GM23248 (cell line): ENCODE measurements around the gene PKNOX2.

Experiments used
- EZH2 ChIP-seq: fragments of 200-600 bp; sonication (generic); IDR thresholded peaks from 2 replicates; pipeline ENCODE4 v1.6.1; 2018; ENCODE audit warnings: antibody characterized with exemption, mild to moderate bottlenecking; ENCODE audit not compliant: insufficient read depth, poor library complexity, severe bottlenecking
- EZH2phosphoT487 ChIP-seq: fragments of 200-600 bp; sonication (generic); IDR thresholded peaks from 2 replicates; pipeline ENCODE4 v1.6.1; 2018; ENCODE audit warnings: antibody characterized with exemption, moderate library complexity, mild to moderate bottlenecking, low read depth; ENCODE audit not compliant: insufficient read depth

- TF ChIP-seq EZH2phosphoT487 (no peak), EZH2 (no peak)
Measured at GRCh38 chr11:125139778-125140177, 24.8 kb upstream of the PKNOX2 start.
